Gastroesophageal sphincter (tissue), 4 donors: Measurements from ENCODE around the gene ZGPAT. TPM values are rescaled to one million over a fixed set of nuclear protein-coding genes. Genes with fewer than 3 reads are reported as not detected.

Experiments
- ATAC-seq: fragments of 150-250 bp; one replicate; pipeline ENCODE4 v1.9.1; 2016; ENCODE audit warnings: mild to moderate bottlenecking, moderate library complexity
- H3K27ac ChIP-seq, 4 donors: fragments of 200-600 bp; sonication (generic) in 3 of 4; 1 replicate in 3 of 4; 2 replicates in 1 of 4; pipeline ENCODE4 v1.5.1; 2016 to 2019
- H3K27me3 ChIP-seq: fragments of 200-600 bp; sonication (generic); one replicate; pipeline ENCODE4 v1.5.1; 2019
- H3K36me3 ChIP-seq, 2 donors: fragments of 200-600 bp; sonication (generic); one replicate each; pipeline ENCODE4 v1.5.1; 2019; ENCODE audit warnings: control low read depth in 1 of 2
- H3K4me1 ChIP-seq, 3 donors: fragments of 200-600 bp; sonication (generic); 1 replicate in 2 of 3; 2 replicates in 1 of 3; pipeline ENCODE4 v1.5.1; 2016 to 2019; ENCODE audit warnings: control low read depth in 2 of 3
- H3K4me3 ChIP-seq, 2 donors: fragments of 200-600 bp; sonication (generic); one replicate each; pipeline ENCODE4 v1.5.1; 2019; ENCODE audit warnings: mild to moderate bottlenecking in 1 of 2, moderate library complexity in 1 of 2
- H3K9me3 ChIP-seq, 3 donors: fragments of 200-600 bp; sonication (generic); one replicate each; pipeline ENCODE4 v1.5.1; 2017 to 2019; ENCODE audit warnings: control low read depth in 2 of 3
- EP300 ChIP-seq: sonication (generic); formaldehyde crosslinking; IDR thresholded peaks from one replicate; pipeline ENCODE4 v1.6.1; 2017; ENCODE audit warnings: antibody characterized with exemption, mild to moderate bottlenecking
- POLR2A ChIP-seq, 2 donors: fragments of 450-650 bp; IDR thresholded peaks; one replicate each; pipeline ENCODE4 v1.6.1; 2017; ENCODE audit warnings: antibody characterized with exemption in 2 of 2, mild to moderate bottlenecking in 2 of 2, moderate library complexity in 1 of 2
- POLR2AphosphoS5 ChIP-seq: sonication (generic); formaldehyde crosslinking; IDR thresholded peaks from one replicate; pipeline ENCODE4 v1.6.1; 2017; ENCODE audit warnings: antibody characterized with exemption
- WGBS, 2 donors: methylation state at CpG; one replicate each; pipeline ENCODE4 v1.1.5; 2018; ENCODE audit warnings: low coverage in 1 of 2; 5-methylcytosine and 5-hydroxymethylcytosine counted together
- total RNA-seq, 4 donors: library from RNA; depleted of rRNA; stranded (reverse); fragments of >200 nt; gene quantifications; one replicate each; pipeline ENCODE4 v1.1.0, GENCODE V29; 2016
- TF ChIP-seq, protein P1 (sequence below), 4 experiments: fragments of 200-600 bp in 2 of 4; fragments of 450-650 bp in 2 of 4; sonication (generic) in 1 of 4; IDR thresholded peaks; one replicate each; pipeline ENCODE4 v1.5.1; 2017 to 2019; ENCODE audit warnings: antibody characterized with exemption in 4 of 4, mild to moderate bottlenecking in 2 of 4, moderate library complexity in 2 of 4

The ZGPAT gene
- total RNA-seq, 4 donors from 2014 or later: 21.7 to 51.7 (median 32.9) TPM

DNA sequence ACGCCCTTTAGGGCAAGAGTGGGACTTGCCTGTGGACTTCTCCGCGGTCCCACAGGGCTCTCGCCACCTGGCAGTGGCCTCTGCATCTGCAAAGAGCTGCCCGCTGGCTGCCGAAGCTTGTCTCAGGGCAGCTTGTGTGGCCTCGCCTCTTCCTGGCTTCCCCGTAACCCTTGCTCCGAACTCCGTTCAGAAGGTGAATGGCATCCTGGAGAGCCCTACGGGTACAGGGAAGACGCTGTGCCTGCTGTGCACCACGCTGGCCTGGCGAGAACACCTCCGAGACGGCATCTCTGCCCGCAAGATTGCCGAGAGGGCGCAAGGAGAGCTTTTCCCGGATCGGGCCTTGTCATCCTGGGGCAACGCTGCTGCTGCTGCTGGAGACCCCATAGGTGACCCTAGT is 46.7 kb upstream of the ZGPAT start:
- no peak overlapping the region for H3K27ac ChIP-seq
- no peak overlapping the region for H3K4me3 ChIP-seq
- H3K27me3 ChIP-seq: no peaks in the 10 kb centered on the region
- TF ChIP-seq POLR2A (IDR thresholded peaks at IDR 0.05) (no peak), EP300 (no peak), POLR2AphosphoS5 (no peak)
- TF ChIP-seq, protein P1, sequence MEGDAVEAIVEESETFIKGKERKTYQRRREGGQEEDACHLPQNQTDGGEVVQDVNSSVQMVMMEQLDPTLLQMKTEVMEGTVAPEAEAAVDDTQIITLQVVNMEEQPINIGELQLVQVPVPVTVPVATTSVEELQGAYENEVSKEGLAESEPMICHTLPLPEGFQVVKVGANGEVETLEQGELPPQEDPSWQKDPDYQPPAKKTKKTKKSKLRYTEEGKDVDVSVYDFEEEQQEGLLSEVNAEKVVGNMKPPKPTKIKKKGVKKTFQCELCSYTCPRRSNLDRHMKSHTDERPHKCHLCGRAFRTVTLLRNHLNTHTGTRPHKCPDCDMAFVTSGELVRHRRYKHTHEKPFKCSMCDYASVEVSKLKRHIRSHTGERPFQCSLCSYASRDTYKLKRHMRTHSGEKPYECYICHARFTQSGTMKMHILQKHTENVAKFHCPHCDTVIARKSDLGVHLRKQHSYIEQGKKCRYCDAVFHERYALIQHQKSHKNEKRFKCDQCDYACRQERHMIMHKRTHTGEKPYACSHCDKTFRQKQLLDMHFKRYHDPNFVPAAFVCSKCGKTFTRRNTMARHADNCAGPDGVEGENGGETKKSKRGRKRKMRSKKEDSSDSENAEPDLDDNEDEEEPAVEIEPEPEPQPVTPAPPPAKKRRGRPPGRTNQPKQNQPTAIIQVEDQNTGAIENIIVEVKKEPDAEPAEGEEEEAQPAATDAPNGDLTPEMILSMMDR (IDR thresholded peaks at IDR 0.05): no peak
- no peaks in the 10 kb centered on the region for H3K9me3 ChIP-seq
- peaks cover 0 to 56% of the 10 kb centered on the region in 2 donors for H3K36me3 ChIP-seq
- peaks cover 0 to 45% (median 14%) of the 10 kb centered on the region in 3 donors for H3K4me1 ChIP-seq
- ATAC-seq: no peak
- WGBS, 2 donors: 91 to 96% methylated on average over 4 to 9 of the region's 22 CpGs

DNA sequence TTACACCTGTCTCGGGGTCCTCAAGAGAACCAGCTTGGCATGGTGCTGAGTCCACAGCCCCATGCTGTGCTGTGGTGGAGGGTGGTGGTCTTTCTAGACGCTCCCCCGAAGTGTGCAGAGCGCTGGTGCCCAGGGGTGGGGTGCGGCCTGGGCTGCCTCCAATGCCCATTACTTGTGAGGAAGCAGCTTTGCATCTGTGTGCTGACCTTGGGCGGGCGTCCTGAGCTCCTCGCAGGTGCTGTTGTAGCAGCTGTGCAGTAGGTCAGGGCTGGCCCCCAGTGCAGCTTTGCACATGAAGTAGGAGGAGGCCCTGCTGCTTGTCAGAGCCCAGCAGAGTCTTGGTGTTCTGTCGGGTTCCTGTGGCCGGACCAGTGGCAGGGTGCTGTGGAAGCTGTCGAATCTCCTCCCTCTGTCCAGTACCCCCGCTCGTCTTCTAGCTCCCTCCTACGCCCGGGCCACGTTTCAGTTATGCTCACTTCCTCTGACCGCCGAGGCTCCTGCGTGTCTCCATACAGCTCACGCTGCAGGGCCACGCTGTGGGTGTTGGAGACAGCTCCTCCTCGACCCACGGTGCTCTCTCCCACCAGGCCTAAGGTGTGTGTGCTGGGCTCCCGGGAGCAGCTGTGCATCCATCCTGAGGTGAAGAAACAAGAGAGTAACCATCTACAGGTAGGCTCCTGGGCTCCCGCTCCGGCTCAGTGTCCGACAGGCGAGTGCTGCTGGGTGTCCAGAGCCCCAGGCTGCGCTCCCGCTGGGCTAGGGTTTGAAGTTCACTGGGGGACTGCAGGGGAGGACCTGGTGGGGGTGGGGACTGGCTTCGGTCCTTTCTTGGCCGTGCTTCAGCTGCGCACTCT is 45.7 kb upstream of the ZGPAT start:
- 83% methylated on average over 2 to 5 of the region's 33 CpGs for WGBS, 2 donors
- peaks cover 0 to 67% of the 10 kb centered on the region in 2 donors for H3K36me3 ChIP-seq
- TF ChIP-seq, protein P1 (IDR thresholded peaks at IDR 0.05): no peak
- no peak for TF ChIP-seq EP300
- no peak for TF ChIP-seq POLR2AphosphoS5
- TF ChIP-seq POLR2A (IDR thresholded peaks at IDR 0.05): no peak

DNA sequence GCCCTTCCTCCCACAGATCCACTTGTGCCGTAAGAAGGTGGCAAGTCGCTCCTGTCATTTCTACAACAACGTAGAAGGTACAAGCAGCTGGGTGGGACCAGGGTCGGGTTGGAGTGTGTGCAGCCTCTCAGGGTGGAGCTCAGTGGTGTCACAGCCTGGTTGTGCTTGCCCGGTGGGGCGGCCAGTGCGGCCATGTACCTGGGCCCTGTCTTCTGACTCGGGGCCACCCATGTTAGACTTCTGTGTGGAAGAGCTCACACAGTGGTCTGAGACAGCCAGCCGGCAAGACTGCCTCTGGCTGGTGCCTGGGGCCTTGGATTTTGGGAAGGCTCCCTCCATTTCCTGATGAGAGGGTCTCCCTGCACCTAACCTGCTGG is 45.0 kb upstream of the ZGPAT start:
- Histone ChIP-seq H3K9me3 (no peaks in the 10 kb centered on the region), H3K27me3 (no peaks in the 10 kb centered on the region), H3K4me3 (no peak overlapping the region), H3K36me3 (peaks cover 0 to 73% of the 10 kb centered on the region in 2 donors), H3K27ac (no peak overlapping the region), H3K4me1 (peaks cover 0 to 30% (median 9%) of the 10 kb centered on the region in 3 donors)
- TF ChIP-seq POLR2A (IDR thresholded peaks at IDR 0.05) (no peak), POLR2AphosphoS5 (no peak), EP300 (no peak)
- TF ChIP-seq, protein P1 (IDR thresholded peaks at IDR 0.05): no peak
- WGBS, 2 donors: no CpG with 5 or more reads among the region's 9 CpGs
- no peak for ATAC-seq

More for the DNA sequence above, 45.7 kb upstream of the ZGPAT start:
- no peak for ATAC-seq
- Histone ChIP-seq H3K4me3 (no peak overlapping the region), H3K27me3 (no peaks in the 10 kb centered on the region), H3K4me1 (peaks cover 0 to 36% (median 14%) of the 10 kb centered on the region in 3 donors), H3K9me3 (no peaks in the 10 kb centered on the region), H3K27ac (no peak overlapping the region)

DNA sequence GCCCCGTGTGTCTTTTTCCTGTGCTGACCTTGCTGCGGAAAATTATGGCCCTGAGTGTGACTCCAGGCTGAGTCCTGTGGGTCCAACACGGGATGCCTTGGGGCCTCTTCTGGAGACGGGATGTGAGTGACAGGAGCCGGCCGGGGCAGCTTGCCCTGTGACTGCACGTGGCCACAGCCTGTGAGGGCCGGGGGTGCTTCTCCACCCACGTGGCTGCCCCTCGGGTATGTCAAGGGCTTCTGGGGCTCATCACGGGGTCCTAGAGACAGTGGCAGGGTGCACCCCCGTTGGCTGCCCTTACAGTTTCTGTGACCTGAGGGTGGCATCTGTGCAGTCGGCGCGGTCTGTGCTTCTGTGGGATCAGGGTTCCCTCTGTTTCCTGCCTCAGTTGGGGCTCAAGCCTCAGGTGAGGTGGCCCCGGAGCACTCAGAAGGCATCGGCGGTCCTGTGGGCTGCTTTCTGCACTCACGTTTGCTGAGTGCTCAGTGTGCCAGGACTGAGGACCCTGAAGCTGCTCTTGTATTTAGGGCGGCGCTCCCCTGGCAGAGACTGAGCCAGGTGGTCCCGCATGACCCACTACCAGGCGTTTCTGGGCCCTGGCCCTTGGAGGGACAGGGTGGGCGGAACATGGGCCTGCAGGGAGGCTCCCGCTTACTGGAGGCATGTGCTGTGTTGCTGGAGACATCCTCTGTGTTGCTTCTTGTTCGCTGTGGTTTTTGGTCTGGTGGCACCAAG is 44.3 kb upstream of the ZGPAT start:
- H3K9me3 ChIP-seq: no peaks in the 10 kb centered on the region
- no peak overlapping the region for H3K27ac ChIP-seq
- ATAC-seq: no peak
- TF ChIP-seq, protein P1 (IDR thresholded peaks at IDR 0.05): no peak
- TF ChIP-seq EP300 (no peak), POLR2AphosphoS5 (no peak), POLR2A (IDR thresholded peaks at IDR 0.05) (no peak)
- H3K36me3 ChIP-seq: peaks cover 0 to 80% of the 10 kb centered on the region in 2 donors
- peaks cover 0 to 28% (median 8%) of the 10 kb centered on the region in 3 donors for H3K4me1 ChIP-seq
- H3K4me3 ChIP-seq: no peak overlapping the region
- 40% methylated on average over 1 of the region's 26 CpGs; no CpG with 5 or more reads in 1 of the 2 donors for WGBS, 2 donors
- no peaks in the 10 kb centered on the region for H3K27me3 ChIP-seq
